Measurements from ENCODE around the gene PLK1. TPM values are rescaled to one million over a fixed set of nuclear protein-coding genes. Genes with fewer than 3 reads are reported as not detected.

PLK1 gene
- total and polyA plus RNA-seq, 2 of the 13 experiments (the other 11 are each of a cell fraction or from before 2014, with no cell fraction given) = 71.5 to 76.3 TPM

GRCh38 chr16:23687034-23687808, 8.5 kb downstream of the PLK1 start:
- Histone ChIP-seq H2AFZ (ENCODE audit: low read length) (no peak overlapping the region), H3K36me3 (replicated peaks in 1 of 2; ENCODE audit: control insufficient read depth in 1 of 2, insufficient read depth in 2 of 2, low read length in 2 of 2) (peaks cover 62 to 93% of the 10 kb centered on the region in 2 experiments), H3K4me2 (ENCODE audit: low read depth, low read length) (no peak overlapping the region), H4K20me1 (ENCODE audit: insufficient read depth, low read length) (no peaks in the 10 kb centered on the region; the same call in 1 of the 2 replicates), H3K9ac (ENCODE audit: insufficient read depth, low read depth, low read length) (no peak overlapping the region), H3K4me1 (ENCODE audit: insufficient read depth, low read length) (peaks cover 1% of the 10 kb centered on the region), H3K79me2 (ENCODE audit: insufficient read depth, low read length) (peaks cover 12% of the 10 kb centered on the region), H3K9me3 (ENCODE audit: low read length) (no peaks in the 10 kb centered on the region), H3K27ac (ENCODE audit: extremely low read length, insufficient read depth, low read length) (no peak overlapping the region), H3K27me3 (ENCODE audit: control insufficient read depth in 1 of 2, insufficient read depth in 2 of 2, low read length in 2 of 2) (no peaks in the 10 kb centered on the region), H3K4me3 (replicated peaks in 1 of 3; ENCODE audit: insufficient read depth in 1 of 3, low read depth in 2 of 3, low read length in 3 of 3) (no peak overlapping the region)
- CTCF ChIA-PET (ENCODE audit: low intra/inter-chr PET ratio, low total read pairs) = no interaction called here
- WGBS (ENCODE audit: low lambda C conversion rate) = 98% methylated on average over 16 of the region's 16 CpGs
- in situ Hi-C loops (cut with HindIII; ENCODE audit: extremely low pct_ligation_motif_present, low pct_unique_long_range_greater_than_20kb) = no loop called here
- DNase-seq (ENCODE audit: low spot score) (no peak), FAIRE-seq (no peak), ATAC-seq (no peak)
- POLR2A ChIA-PET = no interaction called here
- no TSS peak for BruUV-seq (replicated peaks)
- intact Hi-C loops (cut with micrococcal nuclease; ENCODE audit: unreplicated experiment) = no loop called here
- TF ChIP-seq NRL (CRISPR knock-in tag; IDR thresholded peaks at IDR 0.05; ENCODE audit: borderline replicate concordance) (0 out of 2 replicates have a peak, but pooled peaks have one; percentile 20), CTCF (CRISPR knock-in tag; IDR thresholded peaks at IDR 0.05) (no peak), RBFOX2 (IDR thresholded peaks at IDR 0.05; ENCODE audit: low read depth, low read length) (peak; percentile 65), FOXO1 (CRISPR knock-in tag; IDR thresholded peaks at IDR 0.05) (0 out of 2 replicates have a peak, but pooled peaks have one; percentile 6), AGO2 (optimal IDR thresholded peaks at IDR 0.05; ENCODE audit: low read depth, low read length) (peak; percentile 89), ZNF687 (CRISPR knock-in tag; IDR thresholded peaks at IDR 0.05) (0 out of 2 replicates have a peak, but pooled peaks have one; percentile 11), ZNF253 (CRISPR knock-in tag; IDR thresholded peaks at IDR 0.05; ENCODE audit: borderline replicate concordance) (0 out of 2 replicates have a peak, but pooled peaks have one; percentile 9), TGIF2 (CRISPR knock-in tag; IDR thresholded peaks at IDR 0.05) (no peak), ZNF451 (CRISPR knock-in tag; IDR thresholded peaks at IDR 0.05) (no peak), ZNF646 (CRISPR knock-in tag; IDR thresholded peaks at IDR 0.05) (no peak)

Data from HepG2 (cell line).